Measurements from ENCODE around the gene RAD51AP1.

RAD51AP1 gene

DNA sequence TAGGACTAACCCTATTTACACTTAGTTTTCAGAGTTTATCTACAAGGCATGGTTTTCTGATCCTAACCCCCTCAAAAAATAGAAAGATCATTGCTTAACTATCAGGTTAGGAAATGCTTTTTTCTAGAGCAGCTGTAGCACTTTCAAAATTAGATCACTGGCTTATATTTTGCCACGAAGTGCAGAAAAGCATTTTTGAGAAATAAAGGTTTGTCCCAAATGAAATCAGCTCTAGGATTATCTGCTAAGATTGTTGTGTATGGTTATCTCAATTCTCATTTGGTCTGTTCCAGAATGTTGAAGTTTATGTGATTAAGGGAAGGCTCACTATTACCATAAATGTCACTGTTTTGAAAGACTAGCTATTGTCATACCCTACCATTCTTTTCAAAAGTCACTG lies 13.5 kb downstream of the RAD51AP1 start:
- DNase-seq, result no peak

DNA sequence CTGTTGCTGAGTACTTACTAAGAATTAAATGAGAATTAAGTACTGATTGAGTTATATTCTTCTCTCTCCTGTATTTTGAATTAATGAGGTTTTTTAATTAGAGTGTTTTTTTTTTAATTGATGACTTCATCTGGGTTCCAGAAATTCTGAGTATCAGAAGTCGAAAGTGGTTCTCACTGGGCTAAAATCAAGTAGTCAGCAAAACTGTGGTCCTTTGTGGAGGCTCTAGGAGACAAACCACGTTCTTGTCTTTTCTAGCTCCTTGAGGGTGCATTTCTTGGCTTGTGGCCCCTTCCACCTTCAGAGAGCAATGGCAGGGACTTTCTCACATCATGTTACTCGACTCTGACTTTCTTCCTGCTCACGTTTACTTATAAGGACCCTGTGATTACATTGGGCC lies 15.3 kb downstream of the RAD51AP1 start:
- DNase-seq, result no peak

DNA sequence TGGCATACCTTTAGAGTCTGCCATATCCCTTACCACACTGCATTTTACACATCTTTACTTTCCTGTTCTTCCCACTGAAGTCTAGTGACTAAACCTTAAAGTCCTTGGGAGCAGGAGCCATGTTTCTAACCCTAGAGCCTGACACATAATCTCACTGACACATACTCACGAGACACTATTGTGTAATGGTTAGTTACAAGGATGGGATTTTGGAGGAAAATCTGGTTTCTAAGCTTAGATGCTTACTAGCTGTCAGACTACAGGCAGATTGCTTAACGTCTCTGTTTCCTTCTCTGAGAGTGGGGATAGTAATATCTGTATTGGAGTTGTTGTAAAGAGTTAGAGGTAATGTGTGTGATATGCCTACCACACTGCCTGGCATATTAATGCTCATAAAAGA lies 17.1 kb downstream of the RAD51AP1 start:
- no peak for DNase-seq

DNA sequence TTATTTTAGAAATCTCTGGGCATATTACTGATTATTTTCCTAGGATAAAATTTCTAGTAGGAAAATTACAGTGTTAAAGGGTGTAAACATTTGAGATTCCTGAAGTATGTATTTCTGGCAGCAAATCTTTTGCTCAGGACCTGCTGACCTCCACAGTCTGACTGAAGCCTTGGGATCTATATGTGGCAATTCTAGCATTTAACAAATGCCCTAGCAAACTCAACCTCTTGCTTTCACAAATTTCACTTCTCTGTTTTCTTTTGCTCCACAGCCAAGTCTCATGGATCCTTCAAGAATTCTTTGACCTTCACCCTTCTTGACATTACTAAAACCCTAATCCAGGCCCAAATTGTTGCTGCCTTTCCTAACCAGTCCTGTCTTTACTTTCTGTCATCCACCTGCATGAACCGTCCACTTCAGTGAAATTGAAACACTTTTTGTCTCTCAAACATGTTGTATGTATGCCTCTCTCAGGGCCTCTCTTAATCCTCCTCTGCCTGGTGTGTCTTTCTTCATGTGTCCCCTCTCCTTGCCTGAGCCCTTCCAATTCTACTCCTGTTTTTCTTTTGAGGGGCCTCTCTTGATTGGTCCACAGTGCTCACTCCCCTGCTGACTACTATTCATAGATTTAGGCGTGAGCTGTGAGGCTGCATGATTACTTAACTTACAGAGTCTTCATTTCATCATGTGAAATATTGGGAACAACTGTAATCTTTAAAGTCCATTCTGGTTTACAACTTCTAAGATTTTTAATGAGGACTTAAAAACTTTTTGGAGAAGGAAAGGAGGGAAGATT lies 18.2 kb downstream of the RAD51AP1 start:
- DNase-seq, result no peak

DNA sequence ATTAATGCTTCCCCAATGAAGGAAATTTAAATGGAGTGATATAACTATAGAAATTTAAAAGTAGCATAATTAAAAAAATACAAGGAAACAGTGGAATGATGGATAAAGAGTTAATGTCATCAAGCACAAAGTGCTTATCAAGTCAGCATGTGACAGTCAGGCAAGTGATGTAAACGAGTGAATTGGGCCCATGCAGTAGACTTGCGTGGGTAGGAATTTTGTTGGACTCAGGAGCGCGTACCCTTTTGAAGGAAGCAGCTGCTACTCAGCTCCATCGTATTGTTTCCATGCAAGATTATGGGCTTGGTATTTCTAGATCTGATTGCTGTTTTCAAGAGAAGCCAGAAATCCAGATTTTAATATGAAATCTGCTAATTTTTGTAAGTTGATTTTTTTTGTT lies 18.9 kb downstream of the RAD51AP1 start:
- no peak for DNase-seq

DNA sequence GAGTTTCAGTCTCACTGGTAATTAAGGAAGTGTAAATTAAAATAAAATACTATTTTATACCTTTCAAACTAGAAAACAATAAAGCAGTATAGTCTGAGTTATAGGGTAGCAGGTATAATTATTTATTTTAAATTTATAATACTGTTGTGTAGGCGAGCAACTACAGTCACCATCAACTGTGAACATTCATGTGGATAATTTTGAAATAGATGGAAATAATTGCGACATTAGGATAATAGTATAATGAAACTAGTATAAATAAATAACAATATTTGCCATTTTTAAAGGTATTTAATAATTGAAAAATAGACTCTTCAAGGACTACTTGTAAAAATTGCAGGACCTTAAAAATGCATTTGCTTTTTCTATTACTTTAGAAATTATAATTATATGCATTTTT lies 19.5 kb downstream of the RAD51AP1 start:
- no peak for DNase-seq

DNA sequence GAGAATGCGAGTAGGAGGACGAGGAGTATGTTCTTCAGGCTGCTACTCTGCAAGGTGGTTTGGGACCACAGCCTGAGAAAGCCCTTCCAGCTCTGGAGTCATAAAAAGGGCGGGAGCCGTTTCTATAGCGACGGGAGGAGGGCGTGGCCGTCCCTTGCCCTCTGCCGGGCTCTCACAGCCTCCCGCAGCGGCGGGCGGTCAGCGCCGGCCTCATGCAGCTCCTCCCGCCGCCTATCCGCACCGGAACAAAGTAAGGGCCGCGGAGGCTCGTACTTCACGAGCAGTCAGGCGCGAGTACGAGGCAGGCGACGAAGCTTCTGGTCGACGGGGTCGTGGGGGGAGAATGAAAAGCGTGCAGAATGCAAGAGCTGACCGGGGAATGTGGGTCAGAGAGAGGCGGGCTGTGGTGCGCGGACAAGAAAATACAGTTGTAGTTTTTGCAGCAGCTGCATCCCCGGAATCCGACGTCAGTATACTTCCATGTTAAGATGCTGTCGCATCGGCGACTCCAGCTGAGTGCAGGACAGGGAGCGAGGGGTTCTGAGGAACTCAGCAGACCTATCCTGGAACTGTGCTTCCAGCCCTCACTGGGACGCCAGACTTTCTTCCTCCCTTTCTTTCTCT lies 23.5 kb downstream of the RAD51AP1 start, which contains the start of gene DYRK4:
Gene DYRK4, plus strand, starts transcription at position 175 of the 624 bp plus-strand sequence. Its CDS starts 38 bp downstream, at position 213.
- DNase-seq, result peak; percentile 87

DNA sequence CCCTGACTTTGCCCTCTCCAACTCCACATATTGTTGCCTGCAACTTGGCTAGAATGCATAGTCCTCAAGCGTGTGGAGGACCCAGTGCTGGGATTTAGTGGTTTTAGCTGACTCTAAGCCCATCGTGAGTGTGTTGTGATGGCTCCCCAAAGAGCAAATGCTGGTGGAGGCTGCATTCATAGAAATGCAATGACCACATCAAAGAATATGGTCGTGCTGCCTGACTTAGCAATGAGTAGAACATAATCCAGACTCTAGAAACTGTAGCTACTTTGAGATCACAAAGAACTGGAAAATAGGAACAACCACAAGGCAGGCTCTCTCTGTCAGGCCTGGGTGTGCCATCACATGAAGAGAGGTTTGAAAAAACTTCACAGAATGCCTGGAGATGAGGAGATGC lies 24.6 kb downstream of the RAD51AP1 start:
- DNase-seq, result no peak

DNA sequence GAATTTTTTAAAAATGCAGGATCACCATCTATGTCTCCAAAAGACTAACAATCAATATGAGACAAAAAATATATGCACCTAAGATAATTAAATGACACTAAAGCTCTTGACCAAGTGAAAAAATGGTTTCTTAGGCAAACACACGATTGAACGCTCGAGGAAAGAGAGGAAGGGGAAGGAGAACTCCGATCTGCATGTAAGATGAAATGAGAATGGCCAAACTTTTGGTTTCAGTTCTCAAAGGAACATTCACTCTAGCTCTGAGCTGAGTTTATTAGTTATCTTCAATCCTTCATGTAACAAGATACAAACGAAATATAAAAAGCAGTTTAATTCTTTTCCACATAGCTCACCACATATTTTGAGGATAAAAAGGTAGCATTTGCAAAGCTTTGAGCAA lies 26.1 kb downstream of the RAD51AP1 start:
- DNase-seq, result peak; percentile 7

DNA sequence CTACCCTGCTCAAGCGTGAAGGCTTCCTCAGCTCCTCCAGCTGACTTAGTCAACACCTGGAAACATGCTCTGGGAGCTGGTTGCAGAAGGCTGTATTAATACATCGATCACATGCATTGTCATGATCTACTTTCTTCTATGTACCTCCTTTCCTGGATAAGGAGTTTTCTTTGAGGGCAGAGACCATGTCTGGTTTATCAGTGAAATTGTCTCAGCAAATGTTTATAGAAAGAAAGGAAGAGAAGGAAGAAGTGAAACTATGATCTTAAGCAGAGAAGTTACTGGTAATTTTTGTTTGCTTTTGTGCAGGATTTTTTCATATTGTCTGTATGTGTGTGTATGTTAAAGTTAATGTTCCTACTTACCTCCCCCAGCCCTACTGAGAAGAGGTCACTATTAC lies 27.8 kb downstream of the RAD51AP1 start:
- no peak for DNase-seq

DNA sequence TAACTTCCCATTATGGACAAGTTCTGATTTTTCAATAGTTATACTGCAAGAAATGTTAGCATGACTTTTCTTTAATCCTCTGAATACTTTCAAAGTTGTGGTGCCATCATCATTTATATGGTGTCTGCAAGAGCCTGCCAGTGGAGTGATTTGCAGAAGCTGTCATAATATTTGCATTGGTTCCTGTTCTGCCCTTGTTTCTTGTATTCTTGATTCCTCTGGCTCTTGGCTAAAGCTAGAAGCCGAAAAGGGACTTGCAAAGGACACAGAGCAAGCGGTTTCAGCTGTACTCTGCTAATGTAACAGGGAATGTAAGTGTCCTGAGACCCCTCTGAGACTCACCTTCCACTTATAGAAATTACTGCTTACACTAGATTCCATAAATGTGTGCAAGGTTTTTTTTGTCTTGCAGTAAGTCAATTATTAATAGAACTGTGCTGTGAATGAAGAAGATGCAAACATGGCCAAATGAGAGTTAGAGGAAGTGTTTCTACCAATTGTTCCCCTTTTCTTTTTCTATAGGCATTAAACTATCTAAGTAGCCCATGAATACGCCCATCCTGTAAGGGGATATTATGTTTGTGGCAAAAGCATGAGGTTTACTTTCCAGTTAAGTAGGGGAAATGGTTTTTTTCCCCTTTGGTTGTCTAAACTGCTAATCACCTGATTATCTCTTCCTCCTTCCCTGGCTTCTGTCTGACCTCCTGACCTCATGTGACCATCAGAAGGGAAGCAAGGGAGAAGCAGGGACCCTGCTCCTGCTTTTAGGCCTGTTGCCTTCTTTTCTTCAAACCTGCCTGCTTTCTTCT lies 28.6 kb downstream of the RAD51AP1 start:
- DNase-seq, result peak; percentile 73

DNA sequence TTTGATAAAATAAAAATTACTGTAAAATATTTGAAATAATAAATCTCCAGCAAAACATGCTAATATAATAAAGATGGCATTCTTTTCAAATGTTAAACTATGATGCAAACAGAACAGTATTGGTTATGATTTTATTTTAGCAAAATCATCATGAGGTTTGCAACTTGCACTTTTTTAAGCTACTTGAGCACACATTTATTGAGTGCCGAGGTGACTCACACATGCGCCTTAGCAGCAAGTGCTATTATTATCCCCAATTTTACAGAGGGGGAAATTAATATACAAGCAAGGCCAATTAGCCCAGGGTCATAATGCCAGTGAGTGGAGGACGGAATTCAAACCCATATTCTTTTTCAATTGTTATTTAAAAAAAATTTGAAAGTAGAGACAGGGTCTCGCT lies 30.6 kb downstream of the RAD51AP1 start:
- DNase-seq, result no peak

DNA sequence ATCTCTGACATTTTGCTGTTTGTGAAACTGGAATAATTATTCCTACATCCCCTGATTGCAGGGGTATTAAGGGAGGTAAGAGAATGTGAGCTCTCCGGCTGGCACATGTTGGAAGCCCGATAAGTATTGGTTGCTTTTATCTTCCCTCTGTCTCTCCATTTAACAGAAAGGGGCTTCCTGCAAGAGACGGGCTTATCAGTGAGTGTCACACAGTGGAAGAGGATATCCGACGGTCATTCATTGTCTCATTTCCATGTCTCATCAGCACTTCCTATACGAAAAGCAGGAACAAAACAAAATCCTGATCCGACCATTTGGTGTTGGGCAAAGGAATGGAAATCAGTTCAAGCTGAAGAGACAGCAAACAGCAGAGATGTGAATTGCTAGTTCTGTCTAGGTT lies 34.0 kb downstream of the RAD51AP1 start:
- DNase-seq, result peak; percentile 58

DNA sequence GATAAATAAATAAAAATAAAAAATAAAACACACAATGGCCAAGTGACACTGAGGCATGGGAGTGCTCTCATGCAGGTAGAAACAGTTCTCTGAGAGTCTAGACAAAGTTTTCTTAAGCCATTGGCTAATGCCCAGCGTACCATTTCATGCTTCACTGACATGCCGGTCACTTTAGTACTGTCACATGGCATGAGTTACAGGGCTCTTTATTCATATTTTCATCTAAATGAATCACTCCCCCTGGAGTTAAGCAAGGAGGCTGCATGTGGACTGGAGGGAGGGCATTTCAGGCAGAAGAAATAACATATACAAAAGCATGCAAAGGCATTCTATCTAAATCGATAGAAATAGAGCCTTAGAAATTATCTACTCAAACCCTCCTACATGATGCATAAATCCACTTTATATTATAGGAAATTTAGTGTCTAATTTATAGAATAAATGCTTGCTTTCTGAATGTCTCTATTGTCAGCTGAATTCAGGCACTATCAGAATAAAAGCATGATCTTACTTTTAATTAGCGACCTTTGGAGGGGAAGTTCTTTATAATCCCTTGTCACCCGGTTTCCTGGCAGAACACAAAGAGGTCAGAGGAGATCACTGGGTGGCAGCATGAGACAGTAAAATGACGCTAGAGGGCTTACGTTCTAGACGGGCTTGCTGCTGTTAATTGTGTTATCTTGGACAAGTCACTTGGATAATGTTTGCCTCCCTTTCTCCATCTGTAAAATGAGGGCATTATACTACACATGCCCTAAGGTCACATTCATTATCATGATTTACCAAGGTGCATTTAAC lies 40.8 kb downstream of the RAD51AP1 start:
- peak; percentile 82 for DNase-seq

DNA sequence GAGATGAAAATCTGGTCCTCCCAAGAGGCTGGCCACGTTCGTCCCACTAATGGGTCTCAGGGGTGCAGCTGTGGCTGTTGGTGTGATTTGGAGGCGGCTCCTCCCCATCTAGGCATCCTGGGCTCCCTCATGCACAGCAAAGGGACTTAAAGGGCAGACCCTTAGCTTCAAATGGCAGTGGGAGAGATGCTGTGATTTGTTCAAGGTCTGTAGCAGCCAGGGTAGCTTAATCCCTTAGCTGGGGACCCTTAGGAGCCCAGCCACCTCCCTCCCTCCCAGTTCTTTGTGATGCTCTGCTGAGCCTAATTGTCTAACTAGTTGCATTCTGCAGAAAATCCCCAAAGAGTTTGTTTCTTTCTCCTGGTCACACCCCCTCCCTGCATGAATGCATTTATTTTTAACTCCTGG lies 41.6 kb downstream of the RAD51AP1 start:
- DNase-seq, result no peak

DNA sequence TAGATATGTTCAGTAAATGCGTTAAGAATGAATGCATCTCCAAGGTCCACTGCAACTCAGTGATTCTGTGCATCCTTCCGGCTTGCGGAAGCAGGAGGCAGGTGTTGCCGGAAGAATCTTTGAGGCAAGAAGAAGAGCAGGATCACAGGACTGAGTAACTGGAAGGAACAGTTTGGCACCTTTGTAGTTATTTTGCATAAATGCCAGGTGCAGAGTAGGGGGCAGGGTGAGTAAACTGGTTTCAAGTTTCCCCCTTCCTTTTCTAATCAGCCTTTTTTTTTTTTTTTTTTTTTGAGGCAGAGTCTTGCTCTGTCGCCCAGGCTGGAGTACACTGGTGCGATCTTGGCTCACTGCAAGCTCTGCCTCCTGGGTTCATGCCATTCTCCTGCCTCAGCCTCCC lies 45.6 kb downstream of the RAD51AP1 start:
- no peak for DNase-seq

DNA sequence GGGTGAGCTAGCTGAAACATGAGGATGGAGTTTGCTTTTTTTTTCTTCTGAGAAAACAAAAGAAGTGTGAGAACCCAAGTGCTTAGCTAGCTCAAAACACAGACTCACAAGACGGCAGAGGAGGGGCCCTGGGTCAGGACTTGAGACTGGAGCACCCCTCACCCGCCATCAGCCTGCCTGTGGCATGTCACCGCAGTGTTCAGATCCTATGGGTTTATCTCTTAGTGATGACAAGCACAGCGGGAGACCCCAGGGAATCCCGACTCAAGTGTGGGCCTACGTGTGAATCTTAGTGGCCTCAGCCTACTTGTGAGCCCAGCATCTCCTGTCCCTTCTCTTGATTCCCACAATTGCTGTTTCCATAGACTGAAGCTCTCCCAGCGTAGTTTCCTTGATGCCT lies 46.2 kb downstream of the RAD51AP1 start:
- DNase-seq, result no peak

DNA sequence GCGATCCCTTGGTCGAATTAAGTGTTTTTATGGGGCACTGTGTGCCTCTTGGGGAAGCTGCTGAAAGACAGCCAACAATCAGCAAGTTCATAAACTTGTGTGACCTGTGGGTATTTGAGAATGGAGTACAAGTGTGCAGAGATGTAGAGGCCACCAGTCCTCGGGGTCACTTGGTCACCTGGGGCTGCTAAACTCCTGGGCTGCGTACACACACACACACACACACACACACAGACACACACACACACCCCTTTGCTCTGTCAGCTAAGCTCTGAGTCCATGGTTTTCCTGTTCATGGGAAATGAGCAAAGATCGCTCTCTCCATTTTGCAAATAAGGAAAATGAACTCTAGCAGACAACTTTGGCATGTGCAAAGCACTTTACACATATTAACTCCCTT lies 47.8 kb downstream of the RAD51AP1 start:
- DNase-seq, result no peak

DNA sequence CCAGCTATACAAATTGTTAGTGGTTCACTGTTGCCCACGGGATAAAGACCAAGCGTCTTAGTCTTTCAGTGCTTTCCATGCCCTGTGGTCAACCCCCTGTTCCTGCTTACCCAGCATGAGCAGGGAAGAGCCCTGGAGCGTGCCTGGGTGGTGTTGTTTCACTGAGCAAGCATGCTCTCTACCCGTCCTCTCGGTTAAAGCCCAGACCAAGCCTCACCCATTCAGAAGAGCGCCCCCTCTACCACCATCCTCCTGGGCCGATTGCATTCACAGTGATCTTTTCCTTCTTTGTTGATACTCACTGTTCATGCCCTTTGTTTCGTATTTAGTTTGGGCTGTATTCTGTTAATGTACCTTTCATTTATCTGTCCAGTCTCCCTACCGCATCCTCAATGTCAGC lies 48.4 kb downstream of the RAD51AP1 start:
- DNase-seq, result no peak

DNA sequence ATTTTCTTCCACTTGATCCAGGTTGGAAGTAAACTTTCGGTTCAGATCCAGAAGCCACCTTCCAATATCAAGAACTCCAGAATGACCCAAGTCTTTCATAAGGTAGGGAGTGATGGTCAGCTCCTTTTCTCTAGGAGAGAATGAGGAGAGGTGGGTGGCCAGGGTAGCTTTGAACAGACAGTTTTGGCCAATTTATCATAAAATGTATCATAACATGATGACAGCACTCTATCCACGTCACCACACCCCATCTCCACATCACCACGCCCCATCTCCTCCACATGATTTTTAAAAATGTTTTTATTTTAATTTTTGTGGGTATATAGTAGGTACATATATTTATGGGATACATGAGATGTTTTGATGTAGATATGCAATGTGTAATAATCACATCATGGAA lies 50.2 kb downstream of the RAD51AP1 start:
- no peak for DNase-seq

DNA sequence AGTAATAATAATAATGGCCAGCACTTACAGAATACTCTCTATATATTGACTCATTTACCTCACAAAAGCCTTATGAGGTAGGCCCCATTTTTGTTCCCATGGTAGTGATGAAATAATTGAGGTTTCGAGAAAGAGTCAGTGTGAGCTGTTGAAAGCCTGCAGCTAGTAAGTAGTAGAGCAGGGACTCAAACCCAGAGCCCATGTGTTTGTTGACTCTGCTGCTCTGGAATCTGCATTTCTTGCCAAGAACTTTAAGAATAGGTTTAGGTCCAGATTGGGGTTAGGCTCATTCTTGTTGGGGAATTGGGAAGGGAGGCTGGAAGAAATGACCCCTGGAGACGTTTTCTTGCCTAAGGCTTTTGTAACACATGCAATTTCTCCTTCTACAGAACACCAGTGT lies 51.3 kb downstream of the RAD51AP1 start:
- no peak for DNase-seq

DNA sequence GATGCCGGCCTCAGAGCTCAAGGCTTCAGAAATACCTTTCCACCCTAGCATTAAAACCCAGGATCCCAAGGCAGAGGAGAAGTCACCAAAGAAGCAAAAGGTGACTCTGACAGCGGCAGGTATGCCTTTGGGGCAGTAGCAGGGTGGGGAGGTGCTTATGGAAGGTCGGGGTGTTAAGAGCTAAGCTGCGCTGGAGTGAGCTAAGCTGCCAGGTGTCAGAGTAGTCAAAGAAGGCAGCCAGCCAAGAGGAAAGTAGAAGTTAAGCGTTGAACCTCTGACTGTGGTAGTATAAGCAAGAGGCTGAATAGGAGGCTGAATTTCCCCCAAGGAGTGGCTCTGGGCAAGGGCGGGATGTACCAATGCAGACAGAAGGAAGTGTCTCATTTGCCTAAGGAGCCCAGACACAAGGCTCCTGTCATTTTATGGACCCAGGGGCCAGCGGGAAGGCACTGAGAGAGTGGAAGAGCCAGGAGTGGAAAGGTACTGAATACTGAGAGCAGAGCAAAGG lies 52.5 kb downstream of the RAD51AP1 start:
- DNase-seq, result no peak

DNA sequence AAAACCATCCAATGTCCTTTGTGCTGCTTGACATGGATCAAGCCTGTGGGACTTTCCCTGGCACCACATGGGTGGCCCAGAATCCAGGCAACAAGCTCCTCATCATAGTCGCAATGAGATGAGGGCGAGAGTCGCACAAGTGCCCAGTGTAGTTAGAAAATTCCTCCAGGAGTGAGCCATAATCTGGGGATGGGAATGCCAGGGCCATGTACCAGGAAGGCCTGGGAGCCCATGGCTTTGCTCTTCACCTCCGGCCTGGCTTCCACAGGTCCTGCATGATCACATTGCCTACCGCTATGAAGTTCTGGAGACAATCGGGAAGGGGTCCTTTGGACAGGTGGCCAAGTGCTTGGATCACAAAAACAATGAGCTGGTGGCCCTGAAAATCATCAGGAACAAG lies 57.2 kb downstream of the RAD51AP1 start:
- no peak for DNase-seq
